Heart left ventricle (tissue), 16 donors: ENCODE data around the gene KHDC4. TPM values are rescaled to one million over a fixed set of nuclear protein-coding genes. Genes with fewer than 3 reads are reported as not detected.

Experiments
- ATAC-seq, 4 donors: fragments of 200-7000 bp; cut with Tn5 transposase; one replicate each; pipeline ENCODE4 v1.9.1; 2020 to 2022; ENCODE audit warnings: moderate library complexity in 4 of 4, mild to moderate bottlenecking in 3 of 4, moderate number of reproducible peaks in 1 of 4
- DNase-seq, 5 donors: peaks; one replicate each; pipeline ENCODE4 v3.0.0-alpha.2; 2020
- H3K27ac ChIP-seq, 12 donors: fragments of 200-600 bp; sonication (generic) in 4 of 12; one replicate each; pipeline versions ENCODE4 v1.5.0 to v1.8.0; 2016 to 2022; ENCODE audit warnings: mild to moderate bottlenecking in 2 of 12
- H3K27me3 ChIP-seq, 9 donors: fragments of 200-600 bp; sonication (generic) in 2 of 9; one replicate each; pipeline versions ENCODE4 v1.5.1 to v1.8.0; 2016 to 2022; ENCODE audit warnings: mild to moderate bottlenecking in 3 of 9
- H3K36me3 ChIP-seq, 9 donors: fragments of 200-600 bp; sonication (generic) in 2 of 9; one replicate each; pipeline versions ENCODE4 v1.5.0 to v1.8.0; 2018 to 2022; ENCODE audit warnings: mild to moderate bottlenecking in 2 of 9
- H3K4me1 ChIP-seq, 12 donors: fragments of 200-600 bp; sonication (generic) in 4 of 12; one replicate each; pipeline versions ENCODE4 v1.5.0 to v1.8.0; 2016 to 2022; ENCODE audit warnings: mild to moderate bottlenecking in 3 of 12
- H3K4me3 ChIP-seq, 12 donors: fragments of 200-600 bp; sonication (generic) in 4 of 12; one replicate each; pipeline versions ENCODE4 v1.5.0 to v1.8.0; 2017 to 2022; ENCODE audit warnings: mild to moderate bottlenecking in 9 of 12, moderate library complexity in 4 of 12
- H3K9me3 ChIP-seq, 12 donors: fragments of 200-600 bp; sonication (generic) in 4 of 12; one replicate each; pipeline versions ENCODE4 v1.5.0 to v1.8.0; 2016 to 2022; ENCODE audit warnings: mild to moderate bottlenecking in 1 of 12
- CTCF ChIP-seq, 12 donors: fragments of 200-600 bp; sonication (generic) in 4 of 12; IDR thresholded peaks; one replicate each; pipeline versions ENCODE4 v1.5.0 to v1.8.0; 2018 to 2022; ENCODE audit warnings: antibody characterized with exemption in 12 of 12, mild to moderate bottlenecking in 5 of 12
- POLR2A ChIP-seq, 2 donors: fragments of 450-650 bp; IDR thresholded peaks; one replicate each; pipeline ENCODE4 v1.6.1; 2017; ENCODE audit warnings: antibody characterized with exemption in 2 of 2, mild to moderate bottlenecking in 2 of 2, moderate library complexity in 2 of 2
- WGBS, 4 donors: extraction: QIAGEN DNeasy Blood & Tissue Kit in 2 of 4; methylation state at CpG; one replicate each; pipeline versions ENCODE4 v1.1.5 to v1.1.7; 2013 to 2018; 5-methylcytosine and 5-hydroxymethylcytosine counted together
- intact Hi-C, 10 donors: fragments of 100-400 bp; cut with DNase I; formaldehyde crosslinking; loops; one replicate each; pipeline versions ENCODE4 v1.11.1 to v1.14.2; 2022
- polyA plus RNA-seq, 2 donors: library from polyadenylated mRNA; stranded (reverse); fragments of 200-250 nt; gene quantifications; one replicate each; pipeline ENCODE4 v1.2.3, GENCODE V29; 2013
- total RNA-seq, 9 donors: library from RNA; depleted of rRNA in 2 of 9; stranded (reverse); fragments of >200 nt in 2 of 9; fragmentation: NEBNext Ultra II Directional in 3 of 9; extraction: Animal tissue kit (Norgen Biotek cat#: 25700) in 3 of 9; gene quantifications; one replicate each; pipeline versions ENCODE4 v1.1.0 to v1.2.4, GENCODE V29; 2016 to 2023
- donor health status: ischemic (EF 13 %, LVEDD 7.1; RV severe dilation, severe dysfunction).
- donor health status: healthy with polysubstance abuse.
- donor health status: DM: no; HTN: yes; CAD: no.
- donor health status: DM: no; HTN: no; CAD: no.
- donor health status: ischemic (EF 25% LVEDD 6.9; RV normal size, moderate dysfunction).
- donor health status: ischemic (EF 25% LVEDD 5.7; RV mildly dilated, moderate dysfunction).
- donor health status: healthy.
- donor health status: DM: yes; HTN: yes; CAD: no.
- donor health status: ischemic (EF 35%, LVEDD 5.7; RV mildly dilated, moderate dysfunction).
- donor health status: nonischemic (EF 11% LVEDD 7.7; RV severe dilation, severe dysfunction).
- donor health status: DM: yes; HTN: yes; CAD: no.
- donor health status: PGD.
- donor health status: ischemic (EF 29% LVEDD 5.4; RV normal size, mild dysfunction).
- donor health status: nonischemic (EF 23%, LVEDD 6.1; RV moderate dilation, normal function).

KHDC4 gene
- total and polyA plus RNA-seq, 11 donors, result 16.9 to 28.0 (median 21.8) TPM

- Histone ChIP-seq H3K4me3 (no peak overlapping the region), H3K9me3 (no peaks in the 10 kb centered on the region), H3K27me3 (no peaks in the 10 kb centered on the region), H3K4me1 (peaks cover 0 to 4% (median 0%) of the 10 kb centered on the region in 12 donors), H3K36me3 (peaks cover 0 to 52% (median 33%) of the 10 kb centered on the region in 9 donors), H3K27ac (no peak overlapping the region)
- WGBS, 4 donors, result 88 to 92% (median 90%) methylated on average over 6 of the region's 6 CpGs
- intact Hi-C loops, result no loop called here
- TF ChIP-seq CTCF (IDR thresholded peaks at IDR 0.05) (no peak), POLR2A (IDR thresholded peaks at IDR 0.05) (no peak)
- no peak for ATAC-seq
- DNase-seq, result no peak
These were observed 53.3 kb downstream of the KHDC4 start for GRCh38 chr1:155880950-155881349.

- WGBS, 4 donors, result 95 to 99% (median 97%) methylated on average over 2 of the region's 2 CpGs
- intact Hi-C loops, result no loop called here
- no peaks in the 10 kb centered on the region for H3K27me3 ChIP-seq
- H3K36me3 ChIP-seq, result peaks cover 0 to 47% (median 33%) of the 10 kb centered on the region in 9 donors
- no peak for ATAC-seq
- H3K4me3 ChIP-seq, result no peak overlapping the region
- TF ChIP-seq POLR2A (IDR thresholded peaks at IDR 0.05) (no peak), CTCF (IDR thresholded peaks at IDR 0.05) (no peak)
- no peaks in the 10 kb centered on the region for H3K9me3 ChIP-seq
- peaks cover 0 to 4% (median 0%) of the 10 kb centered on the region in 12 donors for H3K4me1 ChIP-seq
- DNase-seq, result no peak
- no peak overlapping the region for H3K27ac ChIP-seq
These were observed 54.0 kb downstream of the KHDC4 start for GRCh38 chr1:155880251-155880650.

GRCh38 chr1:155877945-155878344, 56.3 kb downstream of the KHDC4 start:
- TF ChIP-seq CTCF (IDR thresholded peaks at IDR 0.05) (no peak), POLR2A (IDR thresholded peaks at IDR 0.05) (no peak)
- 94 to 100% (median 98%) methylated on average over 2 of the region's 2 CpGs for WGBS, 4 donors
- intact Hi-C loops, result no loop called here
- H3K9me3 ChIP-seq, result no peaks in the 10 kb centered on the region
- ATAC-seq (no peak), DNase-seq (no peak)
- H3K4me3 ChIP-seq, result no peak overlapping the region
- H3K36me3 ChIP-seq, result peaks cover 0 to 47% (median 28%) of the 10 kb centered on the region in 9 donors
- no peak overlapping the region for H3K27ac ChIP-seq
- no peaks in the 10 kb centered on the region for H3K27me3 ChIP-seq
- no peaks in the 10 kb centered on the region for H3K4me1 ChIP-seq

- TF ChIP-seq CTCF (IDR thresholded peaks at IDR 0.05) (no peak), POLR2A (IDR thresholded peaks at IDR 0.05) (no peak)
- no peak overlapping the region for H3K4me3 ChIP-seq
- intact Hi-C loops, result no loop called here
- 81 to 90% (median 85%) methylated on average over 9 of the region's 9 CpGs for WGBS, 4 donors
- no peak overlapping the region for H3K27ac ChIP-seq
- H3K9me3 ChIP-seq, result no peaks in the 10 kb centered on the region
- H3K27me3 ChIP-seq, result no peaks in the 10 kb centered on the region
- H3K36me3 ChIP-seq, result peaks cover 0 to 44% (median 8%) of the 10 kb centered on the region in 9 donors
- DNase-seq (no peak), ATAC-seq (no peak)
- H3K4me1 ChIP-seq, result peaks cover 0 to 25% (median 8%) of the 10 kb centered on the region in 12 donors
These were observed 60.4 kb downstream of the KHDC4 start for GRCh38 chr1:155873860-155874259.
